GM13976 (cell line): ENCODE measurements around the gene VPS4A.

Experiments used
- DNase-seq: peaks from one replicate; pipeline ENCODE4 v3.0.0; 2012; ENCODE audit warnings: low spot score
- CTCF ChIP-seq: IDR thresholded peaks from 2 replicates; pipeline ENCODE4 v1.5.1; 2012; ENCODE audit warnings: borderline replicate concordance, mild to moderate bottlenecking; ENCODE audit not compliant: insufficient read depth; ENCODE audit errors: extremely low read depth, missing control alignments, control extremely low read depth
- in situ Hi-C: fragments of 300-500 bp; cut with MboI; formaldehyde crosslinking; loops from one replicate; pipeline ENCODE4 v1.12.0; 2022; ENCODE audit warnings: low sequenced_read_pairs, mixed read lengths, inconsistent platforms; ENCODE audit not compliant: unreplicated experiment

The VPS4A gene

GRCh38 chr16:69340095-69340644 lies 29.0 kb downstream of the VPS4A start:
- no peak for TF ChIP-seq CTCF
- in situ Hi-C loops: no loop called here
- DNase-seq: no peak

- DNase-seq: no peak
- no peak for TF ChIP-seq CTCF
- in situ Hi-C loops: no loop called here
Measured at GRCh38 chr16:69344171-69344570, 33.0 kb downstream of the VPS4A start.

- in situ Hi-C loops: no loop called here
Measured at GRCh38 chr16:69345923-69346322, 34.8 kb downstream of the VPS4A start.

GRCh38 chr16:69346683-69347082 lies 35.5 kb downstream of the VPS4A start:
- in situ Hi-C loops: no loop called here
- no peak for DNase-seq
- no peak for TF ChIP-seq CTCF

More at GRCh38 chr16:69345923-69346322, 34.8 kb downstream of the VPS4A start:
- no peak for TF ChIP-seq CTCF
- DNase-seq: no peak

- no peak for DNase-seq
- in situ Hi-C loops: no loop called here
- TF ChIP-seq CTCF: no peak
Measured at GRCh38 chr16:69348222-69348621, 37.1 kb downstream of the VPS4A start.

- in situ Hi-C loops: no loop called here
- DNase-seq: no peak
- TF ChIP-seq CTCF: no peak
Measured at GRCh38 chr16:69349536-69349935, 38.4 kb downstream of the VPS4A start.
